B cell (primary cell): ENCODE measurements around the gene PROSER1.

Experiments
- CTCF ChIP-seq: fragments of 200-600 bp; IDR thresholded peaks from one replicate; pipeline ENCODE4 v1.8.0; 2022; ENCODE audit warnings: antibody characterized with exemption, mild to moderate bottlenecking
- EZH2 ChIP-seq: IDR thresholded peaks from 2 replicates; pipeline ENCODE4 v1.6.1; 2012; ENCODE audit warnings: borderline replicate concordance, low read depth, mild to moderate bottlenecking, moderate library complexity, low read length; ENCODE audit not compliant: insufficient read depth, poor library complexity, severe bottlenecking

- no peak for TF ChIP-seq CTCF
- no peak for TF ChIP-seq EZH2
Measured at GRCh38 chr13:38960175-38960574, 77.7 kb downstream of the PROSER1 start.
